Vagina (tissue), 2 donors: ENCODE data around the gene ZBTB20.

Experiments
- CTCF ChIP-seq, 3 experiments: fragments of 450-650 bp in 2 of 3; fragments of 200-600 bp in 1 of 3; sonication (generic) in 1 of 3; IDR thresholded peaks; one replicate each; pipeline ENCODE4 v1.5.1; 2017 to 2019; ENCODE audit warnings: antibody characterized with exemption in 3 of 3, mild to moderate bottlenecking in 2 of 3, moderate library complexity in 2 of 3
- POLR2A ChIP-seq, 2 donors: fragments of 450-650 bp; IDR thresholded peaks; one replicate each; pipeline ENCODE4 v1.6.1; 2017; ENCODE audit warnings: antibody characterized with exemption in 2 of 2, mild to moderate bottlenecking in 2 of 2, moderate library complexity in 2 of 2

GRCh38 chr3:115040673-115041286 is 106.3 kb downstream of the ZBTB20 start:
- TF ChIP-seq CTCF (IDR thresholded peaks at IDR 0.05) = peak in 2 of 3 experiments; percentile 10 to 18
- TF ChIP-seq POLR2A (IDR thresholded peaks at IDR 0.05) = no peak
